HEK293 (cell line): ENCODE data around the gene MCM7.

Experiments used
- BCL11B ChIP-seq: fragments of 450-650 bp; formaldehyde crosslinking; IDR thresholded peaks from 2 replicates; pipeline ENCODE4 v1.5.1; 2016; ENCODE audit warnings: low read depth, missing biosample characterization, missing genetic modification characterization
- MZF1 ChIP-seq: fragments of 450-650 bp; formaldehyde crosslinking; IDR thresholded peaks from 2 replicates; pipeline ENCODE4 v1.5.1; 2017; ENCODE audit warnings: missing biosample characterization, missing genetic modification characterization, borderline replicate concordance
- PRDM10 ChIP-seq: fragments of 450-650 bp; formaldehyde crosslinking; IDR thresholded peaks from 2 replicates; pipeline ENCODE4 v1.5.1; 2016; ENCODE audit warnings: missing biosample characterization, missing genetic modification characterization
- ZBTB17 ChIP-seq: fragments of 450-650 bp; formaldehyde crosslinking; IDR thresholded peaks from 2 replicates; pipeline ENCODE4 v1.5.1; 2016; ENCODE audit warnings: missing biosample characterization, missing genetic modification characterization
- ZBTB20 ChIP-seq: fragments of 450-650 bp; formaldehyde crosslinking; IDR thresholded peaks from 2 replicates; pipeline ENCODE4 v1.5.1; 2016; ENCODE audit warnings: missing biosample characterization, missing genetic modification characterization
- ZEB2 ChIP-seq: fragments of 450-650 bp; formaldehyde crosslinking; IDR thresholded peaks from 2 replicates; pipeline ENCODE4 v1.5.1; 2016; ENCODE audit warnings: missing biosample characterization, missing genetic modification characterization
- ZNF24 ChIP-seq: fragments of 450-650 bp; formaldehyde crosslinking; IDR thresholded peaks from 2 replicates; pipeline ENCODE4 v1.5.1; 2016; ENCODE audit warnings: missing biosample characterization, missing genetic modification characterization
- ZNF274 ChIP-seq, 2 experiments: fragments of 200-500 bp in 1 of 2; fragments of 450-650 bp in 1 of 2; sonication (Bioruptor generic) in 1 of 2; formaldehyde crosslinking in 1 of 2; IDR thresholded peaks; 2 replicates each; pipeline versions ENCODE4 v1.5.1 to v1.6.1; 2014 to 2016; ENCODE audit warnings: borderline replicate concordance in 1 of 2, inconsistent platforms in 1 of 2, low read length in 1 of 2, missing biosample characterization in 1 of 2, missing genetic modification characterization in 1 of 2
- ZNF449 ChIP-seq: fragments of 450-650 bp; formaldehyde crosslinking; IDR thresholded peaks from 2 replicates; pipeline ENCODE4 v1.5.1; 2017; ENCODE audit warnings: missing biosample characterization, mild to moderate bottlenecking, missing genetic modification characterization, moderate library complexity
- ZNF48 ChIP-seq: fragments of 450-650 bp; formaldehyde crosslinking; IDR thresholded peaks from 2 replicates; pipeline ENCODE4 v1.5.1; 2016; ENCODE audit warnings: missing biosample characterization, missing genetic modification characterization
- ZNF629 ChIP-seq: fragments of 450-650 bp; formaldehyde crosslinking; IDR thresholded peaks from 2 replicates; pipeline ENCODE4 v1.5.1; 2017; ENCODE audit warnings: missing biosample characterization, missing genetic modification characterization
- ZNF660 ChIP-seq: fragments of 450-650 bp; IDR thresholded peaks from 2 replicates; pipeline ENCODE4 v1.5.1; 2018; ENCODE audit warnings: missing biosample characterization, mild to moderate bottlenecking, missing genetic modification characterization
- ZNF704 ChIP-seq: fragments of 450-650 bp; formaldehyde crosslinking; IDR thresholded peaks from 2 replicates; pipeline ENCODE4 v1.5.1; 2016; ENCODE audit warnings: missing biosample characterization, missing genetic modification characterization
- ZSCAN30 ChIP-seq: fragments of 450-650 bp; IDR thresholded peaks from 2 replicates; pipeline ENCODE4 v1.5.1; 2018; ENCODE audit warnings: missing biosample characterization, mild to moderate bottlenecking, missing genetic modification characterization, moderate library complexity
- TF ChIP-seq, protein P1 (sequence below): fragments of 450-650 bp; formaldehyde crosslinking; IDR thresholded peaks from 2 replicates; pipeline ENCODE4 v1.5.1; 2016; ENCODE audit warnings: missing biosample characterization, missing genetic modification characterization
- TF ChIP-seq, protein P2 (sequence below): fragments of 450-650 bp; formaldehyde crosslinking; IDR thresholded peaks from 2 replicates; pipeline ENCODE4 v1.5.1; 2017; ENCODE audit warnings: missing biosample characterization, missing genetic modification characterization

MCM7 gene

GRCh38 chr7:100091411-100092181, 9.6 kb downstream of the MCM7 start (continued):
- peak; percentile 38; the same call in 1 of the 2 replicates for TF ChIP-seq ZEB2
- TF ChIP-seq ZNF48 (tag by site-specific recombination) = no peak
- TF ChIP-seq, protein P1, sequence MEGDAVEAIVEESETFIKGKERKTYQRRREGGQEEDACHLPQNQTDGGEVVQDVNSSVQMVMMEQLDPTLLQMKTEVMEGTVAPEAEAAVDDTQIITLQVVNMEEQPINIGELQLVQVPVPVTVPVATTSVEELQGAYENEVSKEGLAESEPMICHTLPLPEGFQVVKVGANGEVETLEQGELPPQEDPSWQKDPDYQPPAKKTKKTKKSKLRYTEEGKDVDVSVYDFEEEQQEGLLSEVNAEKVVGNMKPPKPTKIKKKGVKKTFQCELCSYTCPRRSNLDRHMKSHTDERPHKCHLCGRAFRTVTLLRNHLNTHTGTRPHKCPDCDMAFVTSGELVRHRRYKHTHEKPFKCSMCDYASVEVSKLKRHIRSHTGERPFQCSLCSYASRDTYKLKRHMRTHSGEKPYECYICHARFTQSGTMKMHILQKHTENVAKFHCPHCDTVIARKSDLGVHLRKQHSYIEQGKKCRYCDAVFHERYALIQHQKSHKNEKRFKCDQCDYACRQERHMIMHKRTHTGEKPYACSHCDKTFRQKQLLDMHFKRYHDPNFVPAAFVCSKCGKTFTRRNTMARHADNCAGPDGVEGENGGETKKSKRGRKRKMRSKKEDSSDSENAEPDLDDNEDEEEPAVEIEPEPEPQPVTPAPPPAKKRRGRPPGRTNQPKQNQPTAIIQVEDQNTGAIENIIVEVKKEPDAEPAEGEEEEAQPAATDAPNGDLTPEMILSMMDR (tag by site-specific recombination) = peak; percentile 21; the same call in 1 of the 2 replicates
- TF ChIP-seq MZF1 (tag by site-specific recombination) = peak; percentile 36
- TF ChIP-seq, protein P2, sequence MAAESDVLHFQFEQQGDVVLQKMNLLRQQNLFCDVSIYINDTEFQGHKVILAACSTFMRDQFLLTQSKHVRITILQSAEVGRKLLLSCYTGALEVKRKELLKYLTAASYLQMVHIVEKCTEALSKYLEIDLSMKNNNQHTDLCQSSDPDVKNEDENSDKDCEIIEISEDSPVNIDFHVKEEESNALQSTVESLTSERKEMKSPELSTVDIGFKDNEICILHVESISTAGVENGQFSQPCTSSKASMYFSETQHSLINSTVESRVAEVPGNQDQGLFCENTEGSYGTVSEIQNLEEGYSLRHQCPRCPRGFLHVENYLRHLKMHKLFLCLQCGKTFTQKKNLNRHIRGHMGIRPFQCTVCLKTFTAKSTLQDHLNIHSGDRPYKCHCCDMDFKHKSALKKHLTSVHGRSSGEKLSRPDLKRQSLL (tag by site-specific recombination) = no peak
- TF ChIP-seq ZNF629 = peak; percentile 44
- 0 out of 2 replicates have a peak, but pooled peaks have one; percentile 15 for TF ChIP-seq ZNF24
- TF ChIP-seq ZNF274 (IDR thresholded peaks at IDR 0.05; ENCODE audit: low read length) = no peak
- TF ChIP-seq ZNF274 (tag by site-specific recombination; IDR thresholded peaks at IDR 0.05; ENCODE audit: borderline replicate concordance) = no peak
- no peak for TF ChIP-seq ZSCAN30
- peak; percentile 51; the same call in 1 of the 2 replicates for TF ChIP-seq ZBTB17 (tag by site-specific recombination)
- TF ChIP-seq ZNF660 (tag by site-specific recombination) = peak; percentile 16; the same call in 1 of the 2 replicates
- no peak for TF ChIP-seq ZNF704
- no peak for TF ChIP-seq BCL11B (tag by site-specific recombination)
- TF ChIP-seq ZBTB20 (tag by site-specific recombination) = peak; percentile 48; the same call in 1 of the 2 replicates
- 0 out of 2 replicates have a peak, but pooled peaks have one; percentile 5 for TF ChIP-seq ZNF449 (tag by site-specific recombination)
- peak; percentile 79 for TF ChIP-seq PRDM10 (tag by site-specific recombination)
